ENCODE data around the gene FXYD6.

The FXYD6 gene

GRCh38 chr11:117910941-117911655 is 34.6 kb upstream of the FXYD6 start:
- no peak for DNase-seq (ENCODE audit: low read depth in 2 of 2, low spot score in 1 of 2)

GRCh38 chr11:117910525-117910924 is 34.1 kb upstream of the FXYD6 start:
- no peak for DNase-seq (ENCODE audit: low read depth in 2 of 2, low spot score in 1 of 2)

- DNase-seq (ENCODE audit: low read depth in 2 of 2, low spot score in 1 of 2), result no peak
Observed at GRCh38 chr11:117909611-117910382, 33.3 kb upstream of the FXYD6 start.

DNA sequence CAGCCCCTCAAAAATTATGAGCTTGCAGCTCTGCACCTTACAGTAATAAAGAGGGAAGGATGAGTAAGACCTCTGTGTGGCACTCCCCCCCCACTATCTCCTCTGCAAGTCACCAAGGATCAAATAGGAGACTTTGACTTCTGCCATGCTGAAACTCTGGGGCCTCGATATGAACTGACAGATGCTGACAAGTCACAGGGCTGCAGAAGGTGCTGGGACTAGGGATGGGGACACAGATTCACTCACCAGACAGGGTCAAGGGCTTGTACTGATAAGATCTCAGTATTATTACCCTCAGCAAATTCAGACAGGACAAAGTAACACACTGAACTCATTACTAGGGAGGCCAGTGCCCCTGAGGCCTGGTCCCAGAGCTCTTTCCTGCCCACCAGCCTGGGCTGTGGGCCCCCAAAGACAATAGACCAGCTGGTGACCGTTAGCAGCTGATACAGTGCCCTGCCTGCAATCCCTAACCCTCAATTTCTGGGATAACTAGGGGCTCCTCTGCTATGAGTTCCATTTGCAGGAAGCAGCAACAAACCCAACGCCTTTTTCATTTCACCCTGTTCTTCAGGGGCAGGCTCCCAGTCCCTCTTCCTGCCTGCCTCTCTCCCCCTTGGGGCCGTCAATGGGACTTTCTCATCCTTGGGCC is 32.6 kb upstream of the FXYD6 start:
- DNase-seq (ENCODE audit: low read depth in 2 of 2, low spot score in 1 of 2), result no peak

DNA sequence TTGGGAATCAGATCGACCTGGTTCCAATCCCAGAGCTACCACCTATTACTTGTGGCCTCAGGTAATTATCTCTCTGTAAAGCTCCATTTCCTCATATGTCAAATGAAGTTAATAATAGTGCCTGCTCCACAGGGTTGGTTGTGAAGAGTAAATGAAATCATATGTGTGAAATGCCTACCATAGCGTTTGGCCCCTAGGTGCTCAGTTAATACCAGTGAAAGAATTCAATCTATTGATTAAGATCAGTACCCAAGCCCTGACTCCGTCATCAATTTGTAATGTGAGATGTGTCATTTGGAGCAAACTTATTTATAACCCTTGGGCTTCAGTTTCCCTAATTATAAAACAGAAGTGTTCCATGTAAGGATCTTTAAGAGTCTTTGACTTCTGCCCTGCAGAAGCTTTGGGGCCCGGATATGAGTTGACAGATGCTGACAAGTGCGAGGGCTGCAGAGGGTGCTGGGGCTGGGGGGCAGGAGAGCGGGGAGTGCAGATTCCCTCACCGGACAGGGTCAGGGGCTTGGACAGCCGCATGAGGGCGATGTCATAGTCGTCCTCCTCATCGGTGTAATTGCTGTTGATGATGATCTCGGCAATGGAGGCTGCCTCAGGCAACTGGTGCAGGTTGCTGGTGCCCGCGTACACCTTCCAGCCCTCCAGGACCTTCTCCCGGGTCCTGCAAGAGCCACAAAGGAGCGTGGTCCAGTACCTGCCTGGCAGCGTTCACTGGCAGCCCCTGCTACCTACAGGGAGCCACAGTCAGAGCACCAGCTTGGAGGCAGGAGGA is 31.8 kb upstream of the FXYD6 start:
- no peak for DNase-seq (ENCODE audit: low read depth in 2 of 2, low spot score in 1 of 2)

DNA sequence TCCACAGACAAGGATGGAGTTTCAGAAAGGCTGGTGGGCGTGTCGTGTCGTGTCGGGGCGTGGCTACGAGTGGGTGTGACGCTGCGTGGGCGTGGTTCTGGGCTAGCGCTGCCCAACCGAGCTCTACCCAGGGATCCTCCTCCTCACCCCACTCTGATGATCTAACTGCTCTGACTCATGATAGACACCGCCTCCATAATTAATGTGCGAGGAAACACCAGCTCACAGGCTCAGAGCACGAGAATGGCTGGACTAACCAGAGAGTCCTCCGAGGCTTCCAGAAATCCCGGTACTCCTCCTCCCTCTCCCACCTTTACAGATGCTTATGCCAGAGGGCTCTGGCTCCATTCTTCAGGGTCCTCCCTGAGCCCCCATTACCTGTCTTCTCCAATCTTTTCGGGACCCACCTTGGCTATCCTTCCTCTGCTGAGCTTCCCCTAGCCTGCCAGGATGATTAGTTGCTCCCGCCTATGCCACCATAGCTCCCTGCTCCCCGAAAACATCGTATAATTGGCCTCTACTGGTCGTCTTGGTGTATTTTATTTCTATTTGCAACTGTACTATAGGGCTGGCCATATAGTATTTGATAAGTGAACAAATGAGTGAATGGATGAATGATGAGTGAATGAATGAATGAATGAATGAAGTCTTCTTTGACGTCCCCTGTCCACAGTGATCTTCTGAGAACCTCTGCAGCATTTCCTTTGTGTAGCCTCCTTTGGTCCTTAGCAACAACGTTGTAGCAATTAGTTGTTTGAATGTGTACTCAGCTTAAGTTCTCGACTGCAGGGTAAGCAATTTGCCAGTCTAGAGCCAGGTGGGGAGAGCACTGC is 31.0 kb upstream of the FXYD6 start:
- peak; percentile 59 to 62 for DNase-seq (ENCODE audit: low read depth in 2 of 2, low spot score in 1 of 2)

GRCh38 chr11:117906710-117907109 is 30.3 kb upstream of the FXYD6 start:
- no peak for DNase-seq (ENCODE audit: low read depth in 2 of 2, low spot score in 1 of 2)

GRCh38 chr11:117906126-117906525 is 29.7 kb upstream of the FXYD6 start:
- DNase-seq (ENCODE audit: low read depth in 2 of 2, low spot score in 1 of 2), result no peak

DNA sequence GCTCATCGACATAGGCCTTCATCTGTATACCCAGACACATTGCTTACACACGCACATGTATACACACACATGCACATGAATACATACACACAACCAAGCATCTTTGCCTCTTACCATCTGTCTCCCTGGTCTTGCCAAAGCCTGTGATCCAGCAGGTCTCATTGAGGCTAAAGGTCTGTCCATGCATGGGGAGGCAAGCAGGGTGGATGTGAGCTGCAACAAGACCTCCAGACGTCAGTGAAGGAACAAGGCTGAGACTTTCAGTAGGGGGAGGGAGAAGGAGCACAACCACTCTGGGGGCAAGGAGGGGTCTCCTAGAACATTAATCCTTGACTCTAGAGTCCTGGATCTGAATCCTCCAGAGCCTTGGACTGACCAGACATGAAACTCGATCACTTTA is 29.1 kb upstream of the FXYD6 start:
- no peak for DNase-seq (ENCODE audit: low read depth in 2 of 2, low spot score in 1 of 2)

DNA sequence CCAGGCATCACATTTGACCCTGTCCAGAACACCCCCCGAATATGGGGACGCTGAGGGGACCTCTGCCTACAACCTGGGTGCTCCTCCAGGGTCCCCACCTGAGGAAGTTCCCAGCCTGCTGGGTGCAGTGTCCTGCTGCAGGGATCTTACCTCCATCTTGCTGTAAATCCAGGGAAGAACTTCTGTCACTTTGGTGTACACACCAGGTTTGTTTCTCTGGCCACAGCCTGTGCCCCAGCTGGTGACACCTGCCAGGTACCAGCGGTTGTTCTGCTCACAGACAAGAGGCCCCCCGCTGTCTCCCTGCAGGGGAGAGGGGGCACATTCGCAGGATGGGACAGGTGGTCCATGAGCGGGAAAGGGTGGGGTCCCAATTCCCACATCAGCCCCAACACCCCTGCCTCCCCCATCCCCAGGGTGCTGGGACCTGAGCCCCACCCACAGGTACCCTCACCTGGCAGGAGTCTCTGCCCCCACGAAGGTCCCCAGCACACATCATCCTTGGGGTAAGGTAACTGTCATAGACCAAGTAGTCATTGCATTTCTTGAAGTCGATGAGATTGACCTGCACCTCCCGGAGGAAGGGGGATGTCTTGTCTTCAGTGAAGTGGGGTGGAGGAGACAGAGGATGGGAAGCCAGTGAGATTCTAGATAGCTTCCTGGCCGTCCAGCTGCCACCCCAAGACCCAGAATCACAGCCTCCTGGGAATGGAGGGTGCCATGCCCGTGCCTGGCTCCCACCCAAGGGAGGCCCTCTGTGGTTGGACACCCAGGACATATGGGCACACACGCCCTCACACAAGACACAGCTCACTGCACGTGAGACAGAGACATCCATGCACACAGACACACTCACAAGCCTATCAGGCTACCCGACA is 27.3 kb upstream of the FXYD6 start:
- no peak for DNase-seq (ENCODE audit: low read depth in 2 of 2, low spot score in 1 of 2)

- no peak for DNase-seq (ENCODE audit: low read depth in 2 of 2, low spot score in 1 of 2)
Observed at GRCh38 chr11:117902001-117902845, 25.8 kb upstream of the FXYD6 start.

GRCh38 chr11:117901601-117902000 is 25.1 kb upstream of the FXYD6 start:
- no peak for DNase-seq (ENCODE audit: low read depth in 2 of 2, low spot score in 1 of 2)

DNA sequence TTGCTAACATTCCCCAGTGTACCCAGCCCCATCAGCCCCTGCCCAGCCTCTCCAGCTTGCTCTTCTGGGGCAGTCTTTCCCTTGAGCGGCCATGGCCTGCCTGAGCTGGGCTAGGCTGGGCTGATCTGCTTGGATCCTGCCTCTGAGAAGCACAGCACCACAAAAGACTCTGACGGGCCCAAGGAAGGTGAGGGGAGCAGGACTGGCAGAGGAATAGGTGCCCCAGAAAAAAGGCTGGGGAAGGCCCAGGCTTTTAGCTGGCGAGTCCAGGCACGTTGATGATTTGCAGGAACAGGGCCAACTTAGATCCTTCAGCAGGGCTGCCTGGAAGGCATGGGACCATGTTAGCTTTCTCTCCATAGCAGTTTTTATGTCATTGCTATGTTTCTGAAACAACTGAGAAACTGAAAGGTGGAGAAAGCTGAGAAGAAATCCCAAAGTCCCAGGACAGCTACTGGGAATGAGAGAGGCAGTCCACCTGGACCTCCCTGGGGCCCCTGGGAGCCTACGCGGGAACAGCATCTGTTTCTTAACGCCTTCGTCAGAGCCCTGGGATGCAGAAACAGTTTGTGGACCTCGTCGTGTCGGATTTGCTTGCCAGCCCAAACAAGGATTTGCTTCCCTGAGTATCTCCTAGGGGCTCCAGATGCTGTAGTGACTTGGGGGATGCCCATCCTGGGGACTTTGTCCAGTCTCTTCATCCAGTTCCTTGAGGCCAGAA is 24.4 kb upstream of the FXYD6 start:
- no peak for DNase-seq (ENCODE audit: low read depth in 2 of 2, low spot score in 1 of 2)

GRCh38 chr11:117900121-117900648 is 23.7 kb upstream of the FXYD6 start:
- DNase-seq (ENCODE audit: low read depth in 2 of 2, low spot score in 1 of 2), result no peak

GRCh38 chr11:117898059-117898458 is 21.6 kb upstream of the FXYD6 start:
- DNase-seq (ENCODE audit: low read depth in 2 of 2, low spot score in 1 of 2), result no peak

DNA sequence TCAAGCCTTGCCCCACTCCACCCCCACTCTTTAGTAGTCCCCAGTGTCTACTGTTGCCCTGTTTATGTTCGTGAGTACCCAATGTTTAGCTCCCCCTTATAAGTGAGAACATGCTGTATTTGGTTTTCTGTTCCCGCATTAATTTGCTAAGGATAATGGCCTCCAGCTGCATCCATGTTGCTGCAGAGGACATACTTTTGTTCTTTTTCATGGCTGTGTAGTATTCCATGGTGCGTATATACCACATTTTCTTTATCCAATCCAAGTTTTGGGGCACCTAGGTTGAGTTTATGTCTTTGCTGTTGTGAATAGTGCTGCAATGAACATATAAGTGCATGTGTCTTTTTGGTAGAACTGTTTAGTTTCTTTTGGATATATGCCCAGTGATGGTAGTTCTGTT is 16.2 kb upstream of the FXYD6 start:
- DNase-seq (ENCODE audit: low read depth in 2 of 2, low spot score in 1 of 2), result no peak

DNA sequence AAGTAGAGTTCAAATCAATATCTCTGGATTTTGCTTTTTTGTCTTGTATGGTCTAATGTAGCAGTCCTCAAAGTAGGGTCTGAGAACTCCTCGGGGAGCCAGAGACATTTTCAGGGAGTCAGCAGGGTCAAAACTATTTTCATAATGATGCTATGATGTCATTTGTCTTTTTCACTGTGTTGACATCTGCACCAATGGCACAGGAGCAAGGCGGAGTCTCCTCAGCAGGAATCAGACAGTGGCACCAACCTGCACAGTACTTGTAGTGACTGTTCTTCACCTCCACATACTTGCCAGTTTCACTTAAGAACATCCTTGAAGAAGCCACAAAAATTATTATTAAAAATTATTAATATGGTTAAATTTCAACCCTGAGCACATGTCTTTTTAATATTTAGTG is 14.9 kb upstream of the FXYD6 start:
- no peak for DNase-seq (ENCODE audit: low read depth in 2 of 2, low spot score in 1 of 2)

GRCh38 chr11:117888139-117888566 is 11.7 kb upstream of the FXYD6 start:
- DNase-seq (ENCODE audit: low read depth in 2 of 2, low spot score in 1 of 2), result no peak
